SH-SY5Y (cell line): ENCODE data around the gene DPM3.

Experiments
- GATA2 ChIP-seq: IDR thresholded peaks from 2 replicates; pipeline ENCODE4 v1.6.1; 2011; ENCODE audit warnings: mild to moderate bottlenecking, low read depth, low read length
- GATA3 ChIP-seq: IDR thresholded peaks from 2 replicates; pipeline ENCODE4 v1.6.1; 2011; ENCODE audit warnings: low read depth, mild to moderate bottlenecking, low read length, moderate library complexity

DNA sequence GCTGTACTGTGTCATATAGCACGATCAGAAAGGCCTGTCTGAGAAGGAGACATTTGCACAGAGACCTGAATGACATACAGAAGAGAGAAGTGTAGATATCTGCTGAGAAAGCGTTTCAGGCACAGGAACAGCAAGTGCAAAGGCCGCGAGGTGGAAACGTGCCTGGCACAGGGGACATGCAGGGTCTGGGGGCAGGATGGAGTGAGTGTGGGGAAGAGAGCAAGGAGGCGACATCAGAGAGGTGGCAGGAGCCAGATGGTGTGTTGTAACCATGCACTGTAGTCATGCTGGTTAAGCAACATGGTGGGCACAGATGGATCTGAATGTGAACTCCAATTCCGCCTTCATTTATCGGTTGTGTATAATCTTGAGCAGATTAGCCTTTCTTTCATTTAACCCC is 19.8 kb upstream of the DPM3 start:
- no peak for TF ChIP-seq GATA2
- TF ChIP-seq GATA3 = no peak
